PC-9 (cell line): ENCODE results near the gene NDUFB8. TPM values are rescaled to one million over a fixed set of nuclear protein-coding genes. Genes with fewer than 3 reads are reported as not detected.
A peak's percentile ranks its signal among the peaks of the same experiment; 100 is the strongest.
"Not testable (repeated sequence)": the region's sequence is repeated elsewhere in the genome, so short reads cannot be mapped to it uniquely, and the experiment has no call there.

Experiments
- Bru-seq: library from RNA; stranded (reverse); fragments of 400-500 nt; gene quantifications from one replicate; lab custom pipeline; 2021; lab: Mats Ljungman, UMichigan
- BruChase-seq, 2 experiments: library from RNA; stranded (reverse); fragments of 400-500 nt; gene quantifications; one replicate each; lab custom pipeline; 2021; lab: Mats Ljungman, UMichigan
- BruUV-seq: library from RNA; stranded (reverse); fragments of 400-500 nt; replicated peaks from 2 replicates; lab custom pipeline; 2021; lab: Mats Ljungman, UMichigan
- CTCF ChIA-PET: fragments of 300-600 bp; sonication (Branson Sonifier 250); formaldehyde crosslinking; loops from one replicate; lab custom pipeline; 2022; ENCODE audit warnings: antibody characterized with exemption; lab: Charles Lee
- POLR2A ChIA-PET: fragments of 300-600 bp; sonication (Branson Sonifier 250); formaldehyde crosslinking; loops from one replicate; lab custom pipeline; 2022; ENCODE audit warnings: antibody characterized with exemption; ENCODE audit not compliant: unreplicated experiment; lab: Charles Lee
- DNase-seq, 2 experiments: peaks; one replicate each; pipeline versions ENCODE4 v3.0.0 to v3.0.0-alpha.2; 2015 to 2022; ENCODE audit warnings: mixed read lengths in 1 of 2
- H2AFZ ChIP-seq: fragments of 200-600 bp; sonication (generic); 2 replicates; pipeline ENCODE4 v1.8.1; 2017; ENCODE audit warnings: antibody characterized with exemption
- H3F3A ChIP-seq: fragments of 200-600 bp; sonication (generic); 2 replicates; pipeline ENCODE4 v1.8.1; 2017; ENCODE audit warnings: antibody characterized with exemption, mild to moderate bottlenecking, low read depth; ENCODE audit not compliant: insufficient read depth
- H3K27ac ChIP-seq: fragments of 200-600 bp; sonication (generic); 2 replicates; pipeline ENCODE4 v1.6.1; 2016; ENCODE audit warnings: mixed run types
- H3K27me3 ChIP-seq: fragments of 200-600 bp; sonication (generic); 2 replicates; pipeline ENCODE4 v1.6.1; 2016; ENCODE audit warnings: low read depth, mixed run types; ENCODE audit not compliant: insufficient read depth
- H3K36me3 ChIP-seq: fragments of 200-600 bp; sonication (generic); 2 replicates; pipeline ENCODE4 v1.6.1; 2016; ENCODE audit warnings: low read depth, mixed run types
- H3K4me1 ChIP-seq: fragments of 200-600 bp; sonication (generic); replicated peaks from 2 replicates; pipeline ENCODE4 v1.6.1; 2016; ENCODE audit warnings: mixed run types; ENCODE audit not compliant: insufficient read depth
- H3K4me2 ChIP-seq: fragments of 200-600 bp; sonication (generic); 2 replicates; pipeline ENCODE4 v1.6.1; 2017; ENCODE audit warnings: mixed run types
- H3K4me3 ChIP-seq: fragments of 200-600 bp; sonication (generic); 2 replicates; pipeline ENCODE4 v1.6.1; 2016; ENCODE audit warnings: mixed run types
- H3K79me2 ChIP-seq: fragments of 200-600 bp; sonication (generic); 2 replicates; pipeline ENCODE4 v1.6.1; 2017; ENCODE audit warnings: low read depth, mixed run types
- H3K9me2 ChIP-seq: fragments of 200-600 bp; sonication (generic); 2 replicates; pipeline ENCODE4 v1.8.1; 2017; ENCODE audit warnings: mild to moderate bottlenecking; ENCODE audit not compliant: insufficient read depth
- H3K9me3 ChIP-seq: fragments of 200-600 bp; sonication (generic); 2 replicates; pipeline ENCODE4 v1.8.1; 2016; ENCODE audit warnings: low read depth; ENCODE audit not compliant: insufficient read depth
- H4K20me1 ChIP-seq: fragments of 200-600 bp; sonication (generic); 2 replicates; pipeline ENCODE4 v1.8.1; 2017; ENCODE audit not compliant: insufficient read depth
- EZH2 ChIP-seq: fragments of 200-600 bp; sonication (generic); IDR thresholded peaks from 2 replicates; pipeline ENCODE4 v1.8.0; 2017; ENCODE audit warnings: antibody characterized with exemption, low read depth
- intact Hi-C: fragments of 100-400 bp; cut with micrococcal nuclease; formaldehyde crosslinking; loops from one replicate; pipeline ENCODE4 v1.10.0; 2022; ENCODE audit not compliant: unreplicated experiment
- long read RNA-seq: library from polyadenylated mRNA; stranded (forward); transcript quantifications from one replicate; pipeline ENCODE4 v2.0.0, GENCODE V29; 2022
- total RNA-seq: library from RNA; stranded (reverse); gene quantifications from 2 replicates; pipeline ENCODE4 v1.2.3, GENCODE V29; 2021
- TF ChIP-seq, protein P1 (sequence below): fragments of 200-600 bp; sonication (generic); conservative IDR thresholded peaks from 2 replicates; pipeline ENCODE4 v1.6.1; 2017; ENCODE audit warnings: mixed run types, antibody characterized with exemption, mild to moderate bottlenecking, moderate library complexity

Gene NDUFB8
- 85.7 and 86.0 TPM in 2 replicates for total RNA-seq
- percentile 76 among the genes with signal in this experiment for Bru-seq, nascent RNA
- percentile 83 among the genes with signal in this experiment for BruChase-seq, experiment 1, labeled RNA remaining after a 2-hour chase
- BruChase-seq, experiment 2, labeled RNA remaining after a 6-hour chase, result percentile 81 among the genes with signal in this experiment
- long read RNA-seq, transcript NDUFB8-201 (5 exons, 671 nt), result major isoform, 203 of 225 reads
- long read RNA-seq, transcript NDUFB8-203 (5 exons, 713 nt), result minor isoform, 5 of 225 reads
- long read RNA-seq, transcript NDUFB8-205 (4 exons, 829 nt), result minor isoform, 5 of 225 reads
- long read RNA-seq, partial matches to known transcripts, result 7 of 225 reads
- long read RNA-seq, other reads (novel, unspliced or antisense), result 4 of 225 reads

DNA sequence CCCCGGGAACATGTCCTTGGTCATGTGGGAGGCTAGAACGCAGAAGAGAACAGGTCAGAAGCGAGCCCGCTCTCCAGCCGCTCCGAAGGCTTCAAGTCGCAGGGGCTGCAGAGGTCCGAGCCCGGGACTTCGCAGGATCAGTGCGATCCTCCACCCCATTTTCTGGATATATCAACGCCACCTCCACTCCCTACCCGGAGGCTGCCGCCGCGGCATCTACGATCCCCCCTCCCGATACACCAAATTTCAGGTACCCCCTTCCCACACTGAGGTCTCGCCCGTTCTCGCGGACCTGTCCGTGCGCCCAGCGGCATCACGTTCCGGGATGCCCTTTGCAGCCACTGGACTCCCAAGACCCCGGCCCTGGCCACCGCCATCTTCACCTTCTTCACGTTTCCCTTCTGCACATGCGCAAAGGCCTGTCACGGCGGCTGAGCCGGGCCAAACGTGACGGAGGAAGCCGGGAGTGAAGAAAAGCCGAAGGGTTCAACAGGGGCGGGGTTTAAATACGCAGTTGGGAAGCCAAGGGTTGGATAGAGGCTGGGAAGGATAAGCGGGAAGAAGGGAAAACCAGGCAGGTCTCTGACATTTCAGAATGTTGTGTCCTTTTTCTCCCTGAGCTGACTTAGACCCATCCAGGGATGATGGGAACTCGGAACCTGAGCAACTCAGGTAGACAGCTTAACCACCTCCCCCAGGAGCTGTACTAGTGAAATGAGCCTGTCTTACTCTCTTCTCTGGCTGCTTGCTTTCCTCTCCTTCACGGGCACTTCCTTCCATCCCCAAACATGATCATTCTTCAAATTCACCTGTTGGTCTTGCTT is at the start of gene NDUFB8:
NDUFB8 (minus strand) TSS at position 397 of the 824 bp plus-strand sequence; CDS start at position 377, 20 bp downstream.
- H3K27me3 ChIP-seq, result no peaks in the 10 kb centered on the region
- H3K79me2 ChIP-seq, result peaks cover 20% of the 10 kb centered on the region; the same call in 1 of the 2 replicates
- intact Hi-C loops, result no loop called here
- 0 out of 2 replicates have a peak, but pooled peaks cover 12% of the 10 kb centered on the region for H3K4me1 ChIP-seq
- H3K4me3 ChIP-seq, result peak within 1 kb of the TSS; percentile 94
- no peak for TF ChIP-seq EZH2
- TF ChIP-seq, protein P1, sequence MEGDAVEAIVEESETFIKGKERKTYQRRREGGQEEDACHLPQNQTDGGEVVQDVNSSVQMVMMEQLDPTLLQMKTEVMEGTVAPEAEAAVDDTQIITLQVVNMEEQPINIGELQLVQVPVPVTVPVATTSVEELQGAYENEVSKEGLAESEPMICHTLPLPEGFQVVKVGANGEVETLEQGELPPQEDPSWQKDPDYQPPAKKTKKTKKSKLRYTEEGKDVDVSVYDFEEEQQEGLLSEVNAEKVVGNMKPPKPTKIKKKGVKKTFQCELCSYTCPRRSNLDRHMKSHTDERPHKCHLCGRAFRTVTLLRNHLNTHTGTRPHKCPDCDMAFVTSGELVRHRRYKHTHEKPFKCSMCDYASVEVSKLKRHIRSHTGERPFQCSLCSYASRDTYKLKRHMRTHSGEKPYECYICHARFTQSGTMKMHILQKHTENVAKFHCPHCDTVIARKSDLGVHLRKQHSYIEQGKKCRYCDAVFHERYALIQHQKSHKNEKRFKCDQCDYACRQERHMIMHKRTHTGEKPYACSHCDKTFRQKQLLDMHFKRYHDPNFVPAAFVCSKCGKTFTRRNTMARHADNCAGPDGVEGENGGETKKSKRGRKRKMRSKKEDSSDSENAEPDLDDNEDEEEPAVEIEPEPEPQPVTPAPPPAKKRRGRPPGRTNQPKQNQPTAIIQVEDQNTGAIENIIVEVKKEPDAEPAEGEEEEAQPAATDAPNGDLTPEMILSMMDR, result no peak
- no peaks in the 10 kb centered on the region for H3K9me3 ChIP-seq
- peak within 1 kb of the TSS; percentile 84 for H3K4me2 ChIP-seq
- CTCF ChIA-PET, result no interaction called here
- H3K27ac ChIP-seq, result no peak within 1 kb of the TSS
- peak; percentile 37 to 59 for DNase-seq
- H4K20me1 ChIP-seq, result no peaks in the 10 kb centered on the region
- no peaks in the 10 kb centered on the region for H3K36me3 ChIP-seq
- POLR2A ChIA-PET, result no interaction called here
- H3F3A ChIP-seq, result no peaks in the 10 kb centered on the region
- BruUV-seq, result no TSS peak
- H3K9me2 ChIP-seq, result no peaks in the 10 kb centered on the region
- peak within 1 kb of the TSS; percentile 97 for H2AFZ ChIP-seq

DNA sequence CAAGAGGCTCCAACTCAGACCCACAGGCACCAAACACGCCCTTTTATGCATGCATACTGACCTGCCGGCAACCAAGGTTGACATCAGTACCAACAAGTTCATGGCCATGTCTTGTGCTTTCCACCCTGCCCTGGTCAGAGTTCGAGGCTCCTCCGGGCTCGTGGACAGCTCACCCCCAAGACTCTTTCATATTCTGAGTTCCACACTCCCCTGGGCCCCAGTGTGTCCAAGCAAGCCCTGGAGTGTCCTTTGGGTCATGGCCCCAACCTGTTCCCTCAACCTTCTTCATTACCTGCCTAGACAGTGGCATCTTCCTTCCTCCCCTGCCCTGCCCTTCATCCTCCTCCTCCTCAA is 46.6 kb upstream of the NDUFB8 start:
- no TSS peak for BruUV-seq
- CTCF ChIA-PET, result no interaction called here
- POLR2A ChIA-PET, result no interaction called here
- no peaks in the 10 kb centered on the region for H3F3A ChIP-seq
- no peak for DNase-seq
- no peaks in the 10 kb centered on the region for H3K36me3 ChIP-seq
- intact Hi-C loops, result no loop called here
- TF ChIP-seq EZH2, result no peak
- TF ChIP-seq, protein P1, result no peak
- H3K27ac ChIP-seq, result no peak overlapping the region
- no peaks in the 10 kb centered on the region for H3K9me3 ChIP-seq
- no peak overlapping the region for H2AFZ ChIP-seq
- H3K27me3 ChIP-seq, result peaks cover 75% of the 10 kb centered on the region
- no peak overlapping the region for H3K4me3 ChIP-seq
- no peaks in the 10 kb centered on the region for H3K4me1 ChIP-seq
- no peak overlapping the region for H3K4me2 ChIP-seq
- H3K9me2 ChIP-seq, result no peaks in the 10 kb centered on the region
- no peaks in the 10 kb centered on the region for H4K20me1 ChIP-seq
- H3K79me2 ChIP-seq, result no peaks in the 10 kb centered on the region

DNA sequence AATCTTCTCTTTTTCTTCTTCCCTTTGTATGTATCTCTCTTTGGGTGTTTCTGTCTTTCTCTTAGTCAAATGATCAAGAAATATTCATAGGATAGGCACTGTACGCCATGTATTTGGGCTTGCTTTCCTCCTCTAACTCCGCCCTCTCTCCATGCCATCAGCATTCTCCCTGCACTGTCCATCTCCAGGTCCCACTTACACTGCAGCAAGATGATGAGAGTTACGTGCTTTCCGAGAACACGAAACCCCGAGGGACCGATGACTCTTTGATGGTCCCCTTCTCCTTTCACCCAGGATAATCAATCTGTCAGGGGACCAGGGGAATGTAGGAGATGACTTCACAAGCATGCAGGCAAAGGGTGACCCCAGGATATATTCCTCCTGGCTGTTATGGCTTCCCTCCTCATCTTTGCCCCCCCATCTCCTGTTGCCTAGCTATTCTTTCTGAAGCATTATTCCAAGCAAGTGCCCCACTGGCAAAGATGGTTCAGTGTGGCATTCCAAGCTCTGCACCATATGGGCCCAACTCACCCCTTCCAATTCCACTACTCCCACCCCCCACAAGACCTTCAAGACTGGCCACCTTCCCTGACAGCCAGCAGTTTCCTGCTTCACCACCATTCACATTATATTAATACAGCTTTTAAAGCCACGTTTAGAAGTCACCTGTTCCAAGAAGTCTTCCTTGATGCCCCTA is 46.1 kb upstream of the NDUFB8 start:
- intact Hi-C loops, result no loop called here
- TF ChIP-seq, protein P1, result no peak
- TF ChIP-seq EZH2, result no peak
- Histone ChIP-seq H3K27ac (no peak overlapping the region), H3K36me3 (no peaks in the 10 kb centered on the region), H3K4me2 (no peak overlapping the region), H4K20me1 (no peaks in the 10 kb centered on the region), H3K4me3 (no peak overlapping the region), H3F3A (no peaks in the 10 kb centered on the region), H3K9me2 (no peaks in the 10 kb centered on the region), H3K27me3 (peaks cover 75% of the 10 kb centered on the region), H2AFZ (no peak overlapping the region), H3K79me2 (no peaks in the 10 kb centered on the region), H3K9me3 (no peaks in the 10 kb centered on the region), H3K4me1 (no peaks in the 10 kb centered on the region)
- POLR2A ChIA-PET, result no interaction called here
- CTCF ChIA-PET, result interaction anchor here (0.6 kb wide), 1 partner anchor 954 kb away, joined by 3 read pairs; no protein-coding TSS in a partner anchor
- BruUV-seq, result no TSS peak
- DNase-seq, result no peak

DNA sequence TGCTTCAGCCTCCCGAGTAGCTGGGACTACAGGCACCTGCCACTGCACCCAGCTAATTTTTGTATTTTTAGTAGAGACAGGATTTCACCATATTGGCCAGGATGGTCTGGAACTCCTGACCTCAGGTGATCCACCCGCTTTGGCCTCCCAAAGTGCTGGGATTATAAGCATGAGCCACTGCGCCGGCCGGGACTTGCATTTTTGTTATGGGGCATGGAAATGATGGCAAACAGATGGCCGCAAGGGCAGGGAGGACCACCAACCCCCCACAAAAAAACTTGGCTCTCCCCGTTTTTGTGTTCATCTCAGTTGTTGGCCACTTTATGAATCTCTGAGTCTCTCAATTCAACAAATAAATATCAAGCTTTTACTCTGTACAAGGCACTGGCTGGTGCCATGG is 45.5 kb upstream of the NDUFB8 start:
- intact Hi-C loops, H3K79me2 ChIP-seq, BruUV-seq: not testable (repeated sequence)

More for the DNA sequence above, 45.5 kb upstream of the NDUFB8 start:
- H3K27ac ChIP-seq, POLR2A ChIA-PET, H3K36me3 ChIP-seq, H2AFZ ChIP-seq, H3K4me2 ChIP-seq, H3K4me3 ChIP-seq, H3K9me3 ChIP-seq, H3K9me2 ChIP-seq, H4K20me1 ChIP-seq, H3F3A ChIP-seq, DNase-seq, H3K4me1 ChIP-seq: not testable (repeated sequence)
- CTCF ChIA-PET, result interaction anchor here (0.6 kb wide), 1 partner anchor 954 kb away, joined by 3 read pairs; no protein-coding TSS in a partner anchor
- H3K27me3 ChIP-seq, result peaks cover 81% of the 10 kb centered on the region
